Effector CD8-positive, alpha-beta T cell (primary cell): ENCODE results near the gene MSL3B.

ENCODE experiments used
- DNase-seq: peaks from one replicate; lab custom pipeline; 2025; lab: John Stamatoyannopoulos, UW

MSL3B gene

DNA sequence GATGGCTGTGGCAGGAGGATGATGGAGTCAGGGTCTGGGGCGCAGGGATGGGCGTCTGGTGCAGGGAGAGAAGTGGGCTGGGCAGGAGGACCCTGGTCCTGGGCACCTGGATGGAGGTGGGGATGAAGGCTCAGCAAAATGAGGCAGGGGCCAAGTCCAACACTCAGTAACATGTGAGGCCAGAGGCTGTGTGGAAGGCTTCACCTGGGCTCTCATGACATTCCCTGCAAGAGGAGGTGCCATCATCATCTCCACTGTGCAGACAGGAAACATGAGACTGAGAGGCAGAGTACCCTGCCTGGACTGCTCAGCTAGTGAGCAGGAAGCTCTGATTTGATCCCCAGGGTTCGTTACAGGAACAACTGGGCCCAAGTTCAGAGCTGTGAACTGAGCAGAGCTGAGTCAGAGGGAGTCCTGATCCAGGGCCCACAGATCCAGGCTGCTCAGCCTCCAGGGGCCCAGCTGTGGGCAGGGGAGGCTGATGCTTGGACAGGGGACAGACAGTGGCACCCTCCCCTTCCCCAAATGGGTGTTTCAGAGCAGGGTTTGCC is 50.8 kb downstream of the MSL3B start:
- DNase-seq, result no peak

DNA sequence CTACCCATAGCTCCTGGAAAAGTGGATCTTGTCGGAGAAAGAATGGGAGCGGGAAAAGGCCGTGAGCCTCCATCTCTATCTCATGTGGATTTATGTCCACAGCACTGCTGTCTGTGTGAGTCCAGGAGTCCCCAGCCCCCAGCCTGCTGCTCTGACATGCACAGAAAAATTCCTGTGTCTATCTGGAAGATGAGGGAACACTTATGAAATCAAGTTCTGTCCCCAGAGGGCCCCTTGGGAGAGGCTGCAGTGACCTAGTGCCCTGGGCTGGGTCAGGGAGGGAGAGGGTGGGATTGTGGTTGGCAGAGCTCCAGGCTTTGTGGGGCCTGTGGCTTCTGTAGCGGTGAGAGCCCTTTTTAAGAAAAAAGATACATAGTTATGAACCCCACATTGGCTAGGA is 51.4 kb downstream of the MSL3B start:
- no peak for DNase-seq

DNA sequence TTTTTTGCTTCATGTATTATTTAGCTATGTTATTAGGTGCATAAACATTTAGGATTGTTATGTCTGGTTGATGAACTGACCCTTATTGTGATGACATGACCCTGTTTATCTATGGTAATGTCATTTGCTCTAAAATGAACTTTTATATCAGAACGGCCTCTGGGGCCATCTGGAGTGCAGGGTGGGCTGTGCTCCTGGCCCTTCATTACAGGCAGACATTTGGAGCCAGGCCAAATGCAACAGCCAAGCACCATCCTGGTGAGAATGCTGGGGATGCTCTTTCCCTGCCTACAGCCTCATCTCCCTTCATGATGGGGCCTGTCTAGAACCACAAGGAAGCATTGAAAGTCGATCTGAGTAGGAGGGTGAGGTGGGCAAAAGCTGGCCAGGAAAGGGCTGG is 51.9 kb downstream of the MSL3B start:
- no peak for DNase-seq

DNA sequence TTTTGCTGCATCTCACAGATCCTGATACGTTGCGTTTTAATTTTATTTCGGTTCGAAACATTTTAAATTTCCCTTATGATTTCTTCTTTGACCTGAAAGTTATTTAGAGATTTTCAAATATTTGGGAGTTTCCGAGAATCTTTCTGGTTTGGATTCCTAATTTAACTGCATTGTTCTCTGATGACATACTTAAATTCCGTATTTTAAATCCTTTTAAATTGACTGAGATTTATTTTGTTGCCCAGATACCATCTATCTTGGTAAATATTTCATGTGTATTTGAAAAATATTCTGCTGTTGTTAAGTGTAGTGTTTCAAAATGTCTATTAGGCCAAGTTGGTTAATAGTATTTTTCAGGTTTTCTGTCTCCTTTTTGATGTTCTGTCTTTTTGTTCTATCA is 52.3 kb downstream of the MSL3B start:
- no peak for DNase-seq
